SK-N-SH (cell line): ENCODE data around the gene TMLHE. TPM values are rescaled to one million over a fixed set of nuclear protein-coding genes. Genes with fewer than 3 reads are reported as not detected.

Experiments used
- CTCF ChIA-PET: fragments of 300-600, 350-600 bp; formaldehyde crosslinking; extraction: SDS; loops from one replicate; lab custom pipeline; 2021; lab: Yijun Ruan, JAX
- POLR2A ChIA-PET: fragments of 350-600 bp; sonication (Branson Sonifier 250); formaldehyde crosslinking; extraction: SDS; loops from one replicate; lab custom pipeline; 2020; ENCODE audit warnings: antibody characterized with exemption, inconsistent platforms; lab: Yijun Ruan, JAX
- DNase-seq: peaks from one replicate; pipeline ENCODE4 v3.0.0; 2012
- H2AFZ ChIP-seq: fragments of 200-600 bp; sonication (generic); 2 replicates; pipeline ENCODE4 v1.8.1; 2016; ENCODE audit warnings: antibody characterized with exemption, mild to moderate bottlenecking, low read depth
- H3F3A ChIP-seq: fragments of 200-600 bp; sonication (generic); replicated peaks from 2 replicates; pipeline ENCODE3; 2016; ENCODE audit warnings: antibody characterized with exemption, mild to moderate bottlenecking; ENCODE audit not compliant: insufficient read depth
- H3K27ac ChIP-seq, 2 experiments: fragments of 200-500 bp in 1 of 2; fragments of 200-600 bp in 1 of 2; sonication (Bioruptor generic) in 1 of 2; sonication (generic), shearing (Covaris generic) in 1 of 2; 2 replicates each; pipeline versions ENCODE4 v1.5.1 to v1.6.1; 2014 to 2016; ENCODE audit warnings: low read depth in 2 of 2, inconsistent platforms in 1 of 2, low read length in 1 of 2, mild to moderate bottlenecking in 1 of 2, mixed read lengths in 1 of 2
- H3K27me3 ChIP-seq: fragments of 200-600 bp; sonication (generic), shearing (Covaris generic); 2 replicates; pipeline ENCODE4 v1.6.1; 2016; ENCODE audit warnings: mixed run types; ENCODE audit not compliant: insufficient read depth
- H3K36me3 ChIP-seq, 2 experiments: fragments of 200-500 bp in 1 of 2; fragments of 200-600 bp in 1 of 2; sonication (Bioruptor generic) in 1 of 2; sonication (generic) in 1 of 2; replicated peaks in 1 of 2; 2 replicates each; pipeline versions ENCODE3 to v1.5.1; 2014 to 2016; ENCODE audit warnings: low read length in 1 of 2, mild to moderate bottlenecking in 1 of 2; ENCODE audit not compliant: insufficient read depth in 2 of 2, control insufficient read depth in 1 of 2
- H3K4me1 ChIP-seq, 2 experiments: fragments of 200-500 bp in 1 of 2; fragments of 200-600 bp in 1 of 2; sonication (Bioruptor generic) in 1 of 2; sonication (generic), shearing (Covaris generic) in 1 of 2; 2 replicates each; pipeline versions ENCODE4 v1.5.1 to v1.6.1; 2014 to 2016; ENCODE audit warnings: low read depth in 1 of 2, low read length in 1 of 2, mixed run types in 1 of 2; ENCODE audit not compliant: insufficient read depth in 2 of 2, control insufficient read depth in 1 of 2
- H3K4me2 ChIP-seq: fragments of 200-600 bp; sonication (generic), shearing (Covaris generic); 2 replicates; pipeline ENCODE4 v1.6.1; 2017; ENCODE audit warnings: mixed run types
- H3K4me3 ChIP-seq, 2 experiments: fragments of 200-500 bp in 1 of 2; fragments of 200-600 bp in 1 of 2; sonication (Bioruptor generic) in 1 of 2; sonication (generic), shearing (Covaris generic) in 1 of 2; 2 replicates each; pipeline versions ENCODE4 v1.5.1 to v1.8.1; 2014 to 2016; ENCODE audit warnings: low read depth in 2 of 2, inconsistent platforms in 1 of 2, low read length in 1 of 2, mild to moderate bottlenecking in 1 of 2, mixed read lengths in 1 of 2, moderate library complexity in 1 of 2
- H3K79me2 ChIP-seq: fragments of 200-600 bp; sonication (generic); 2 replicates; pipeline ENCODE4 v1.8.1; 2017; ENCODE audit warnings: mild to moderate bottlenecking; ENCODE audit not compliant: insufficient read depth
- H3K9ac ChIP-seq: fragments of 200-600 bp; sonication (generic); 2 replicates; pipeline ENCODE4 v1.6.1; 2017; ENCODE audit warnings: mixed run types
- H3K9me2 ChIP-seq: fragments of 200-600 bp; sonication (generic); 2 replicates; pipeline ENCODE4 v1.6.1; 2017; ENCODE audit warnings: mixed run types
- H3K9me3 ChIP-seq: fragments of 200-600 bp; sonication (generic); 2 replicates; pipeline ENCODE4 v1.6.1; 2017; ENCODE audit warnings: mixed run types, mild to moderate bottlenecking, moderate library complexity
- H4K20me1 ChIP-seq: fragments of 200-600 bp; sonication (generic); 2 replicates; pipeline ENCODE4 v1.6.1; 2017; ENCODE audit warnings: mild to moderate bottlenecking, mixed run types; ENCODE audit not compliant: insufficient read depth
- GATA2 ChIP-seq: sonication (generic); formaldehyde crosslinking; IDR thresholded peaks from 2 replicates; pipeline ENCODE4 v1.5.0; 2020; ENCODE audit warnings: mild to moderate bottlenecking, missing genetic modification reagents
- MXI1 ChIP-seq: IDR thresholded peaks from 2 replicates; pipeline ENCODE4 v1.6.1; 2012; ENCODE audit warnings: mild to moderate bottlenecking, low read depth, low read length, improper control_type of control experiment
- NFIC ChIP-seq: IDR thresholded peaks from 2 replicates; pipeline ENCODE4 v1.4.0; 2012; ENCODE audit warnings: borderline replicate concordance
- POLR2AphosphoS5 ChIP-seq: IDR thresholded peaks from 2 replicates; pipeline ENCODE4 v1.6.1; 2012; ENCODE audit warnings: low read depth, low read length
- RAD21 ChIP-seq: IDR thresholded peaks from 2 replicates; pipeline ENCODE4 v1.6.1; 2012; ENCODE audit warnings: mild to moderate bottlenecking, low read length
- TAF1 ChIP-seq: IDR thresholded peaks from 2 replicates; pipeline ENCODE4 v1.6.1; 2012; ENCODE audit warnings: low read depth, mild to moderate bottlenecking, low read length, moderate library complexity, borderline replicate concordance
- TCF12 ChIP-seq: IDR thresholded peaks from 2 replicates; pipeline ENCODE4 v1.4.0; 2012
- TEAD4 ChIP-seq: IDR thresholded peaks from 2 replicates; pipeline ENCODE4 v1.4.0; 2012; ENCODE audit warnings: mild to moderate bottlenecking, borderline replicate concordance; ENCODE audit not compliant: insufficient read depth
- WGBS: methylation state at CpG from one replicate; pipeline ENCODE4 v1.1.6; 2017; ENCODE audit warnings: low lambda C conversion rate; 5-methylcytosine and 5-hydroxymethylcytosine counted together
- polyA plus RNA-seq, 3 experiments: library from polyadenylated mRNA; depleted of rRNA; stranded (reverse); fragments of >200 nt; gene quantifications; 2 replicates each; pipeline ENCODE4 v1.2.3, GENCODE V29; 2012
- TF ChIP-seq, protein P1 (sequence below): IDR thresholded peaks from 2 replicates; pipeline ENCODE4 v1.4.0; 2012; ENCODE audit warnings: low read depth, borderline replicate concordance
- TF ChIP-seq, protein P2 (sequence below): fragments of 150-350 bp; IDR thresholded peaks from 2 replicates; pipeline ENCODE4 v1.6.1; 2016; ENCODE audit warnings: mild to moderate bottlenecking, low read depth, low read length
- TF ChIP-seq, protein P3 (sequence below): IDR thresholded peaks from 2 replicates; pipeline ENCODE4 v1.4.0; 2012; ENCODE audit warnings: low read depth, borderline replicate concordance

The TMLHE gene
- polyA plus RNA-seq, 1 of the 3 experiments (the other 2 are of a cell fraction): 11.3 TPM

DNA sequence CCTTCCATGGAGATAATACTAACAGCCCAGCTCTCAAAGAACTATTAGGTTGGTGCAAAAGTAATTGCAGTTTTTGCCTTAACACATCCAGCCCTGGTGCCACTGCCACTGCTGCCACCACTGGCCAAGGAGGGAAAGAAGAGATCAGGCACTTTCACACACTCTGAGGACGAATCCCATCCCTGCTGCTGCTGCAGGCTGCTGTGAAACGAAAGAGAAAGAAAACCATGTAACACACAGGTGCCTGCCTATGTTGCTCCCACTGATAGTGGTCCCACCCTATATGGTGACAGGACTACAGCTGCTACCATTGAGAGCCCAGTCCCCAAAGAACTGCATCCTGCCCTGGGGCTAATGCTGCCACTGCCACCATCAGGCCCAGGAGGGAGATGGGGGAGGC is 35.1 kb downstream of the TMLHE start (continued):
- TF ChIP-seq, protein P1, sequence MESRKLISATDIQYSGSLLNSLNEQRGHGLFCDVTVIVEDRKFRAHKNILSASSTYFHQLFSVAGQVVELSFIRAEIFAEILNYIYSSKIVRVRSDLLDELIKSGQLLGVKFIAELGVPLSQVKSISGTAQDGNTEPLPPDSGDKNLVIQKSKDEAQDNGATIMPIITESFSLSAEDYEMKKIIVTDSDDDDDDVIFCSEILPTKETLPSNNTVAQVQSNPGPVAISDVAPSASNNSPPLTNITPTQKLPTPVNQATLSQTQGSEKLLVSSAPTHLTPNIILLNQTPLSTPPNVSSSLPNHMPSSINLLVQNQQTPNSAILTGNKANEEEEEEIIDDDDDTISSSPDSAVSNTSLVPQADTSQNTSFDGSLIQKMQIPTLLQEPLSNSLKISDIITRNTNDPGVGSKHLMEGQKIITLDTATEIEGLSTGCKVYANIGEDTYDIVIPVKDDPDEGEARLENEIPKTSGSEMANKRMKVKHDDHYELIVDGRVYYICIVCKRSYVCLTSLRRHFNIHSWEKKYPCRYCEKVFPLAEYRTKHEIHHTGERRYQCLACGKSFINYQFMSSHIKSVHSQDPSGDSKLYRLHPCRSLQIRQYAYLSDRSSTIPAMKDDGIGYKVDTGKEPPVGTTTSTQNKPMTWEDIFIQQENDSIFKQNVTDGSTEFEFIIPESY: no peak
- TF ChIP-seq POLR2AphosphoS5: no peak
- TF ChIP-seq, protein P2, sequence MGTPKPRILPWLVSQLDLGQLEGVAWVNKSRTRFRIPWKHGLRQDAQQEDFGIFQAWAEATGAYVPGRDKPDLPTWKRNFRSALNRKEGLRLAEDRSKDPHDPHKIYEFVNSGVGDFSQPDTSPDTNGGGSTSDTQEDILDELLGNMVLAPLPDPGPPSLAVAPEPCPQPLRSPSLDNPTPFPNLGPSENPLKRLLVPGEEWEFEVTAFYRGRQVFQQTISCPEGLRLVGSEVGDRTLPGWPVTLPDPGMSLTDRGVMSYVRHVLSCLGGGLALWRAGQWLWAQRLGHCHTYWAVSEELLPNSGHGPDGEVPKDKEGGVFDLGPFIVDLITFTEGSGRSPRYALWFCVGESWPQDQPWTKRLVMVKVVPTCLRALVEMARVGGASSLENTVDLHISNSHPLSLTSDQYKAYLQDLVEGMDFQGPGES: no peak

DNA sequence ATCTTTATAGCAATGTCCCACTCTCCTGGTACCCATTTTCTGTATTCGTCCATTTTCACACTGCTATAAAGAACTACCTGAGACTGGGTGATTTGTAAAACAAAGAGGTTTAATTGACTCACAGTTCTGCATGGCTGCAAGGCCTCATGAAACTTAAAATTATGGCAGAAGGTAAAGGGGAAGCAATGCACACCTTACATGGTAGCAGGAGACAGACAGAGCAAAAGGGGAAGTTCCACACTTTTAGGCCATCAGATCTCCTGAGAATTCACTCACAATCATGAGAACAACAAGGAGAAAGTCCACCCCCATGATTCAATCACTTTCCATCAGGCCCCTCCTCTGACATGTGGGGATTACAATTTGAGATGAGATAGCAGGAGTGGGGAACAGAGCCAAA is 49.7 kb downstream of the TMLHE start:
- TF ChIP-seq NFIC: no peak
- TF ChIP-seq GATA2 (CRISPR knock-in tag): no peak
- no peak for TF ChIP-seq RAD21
- TF ChIP-seq, protein P3, sequence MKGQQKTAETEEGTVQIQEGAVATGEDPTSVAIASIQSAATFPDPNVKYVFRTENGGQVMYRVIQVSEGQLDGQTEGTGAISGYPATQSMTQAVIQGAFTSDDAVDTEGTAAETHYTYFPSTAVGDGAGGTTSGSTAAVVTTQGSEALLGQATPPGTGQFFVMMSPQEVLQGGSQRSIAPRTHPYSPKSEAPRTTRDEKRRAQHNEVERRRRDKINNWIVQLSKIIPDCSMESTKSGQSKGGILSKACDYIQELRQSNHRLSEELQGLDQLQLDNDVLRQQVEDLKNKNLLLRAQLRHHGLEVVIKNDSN: no peak
- TF ChIP-seq, protein P1: no peak
- TF ChIP-seq TAF1: no peak
- TF ChIP-seq TEAD4: no peak
- TF ChIP-seq TCF12: no peak
- no peak for TF ChIP-seq MXI1
- DNase-seq: no peak
- Histone ChIP-seq H3K79me2 (no peaks in the 10 kb centered on the region), H3K9me3 (no peaks in the 10 kb centered on the region), H3K27me3 (no peaks in the 10 kb centered on the region), H3K4me2 (no peak overlapping the region), H3K27ac (no peak overlapping the region), H3F3A (no peaks in the 10 kb centered on the region), H3K4me3 (no peak overlapping the region), H3K4me1 (no peaks in the 10 kb centered on the region), H4K20me1 (no peaks in the 10 kb centered on the region), H3K9me2 (no peaks in the 10 kb centered on the region), H3K36me3 (no peaks in the 10 kb centered on the region), H3K9ac (no peak overlapping the region), H2AFZ (no peak overlapping the region)
- ChIA-PET CTCF (no interaction called here), POLR2A (no interaction called here)
- WGBS: no CpG with 5 or more reads among the region's 1 CpG
